NK-92 treated with Interleukin-12 subunit alpha and Interleukin-12 subunit beta, amount 100 ng/mL, for 24 hours (cell line): Measurements from ENCODE around the gene NR4A3.
A peak's percentile ranks its signal among the peaks of the same experiment; 100 is the strongest.

Experiments used
- DNase-seq: peaks from one replicate; lab custom pipeline; 2025; lab: John Stamatoyannopoulos, UW

NR4A3 gene

GRCh38 chr9:99814359-99814758 is 7.3 kb upstream of the NR4A3 start:
- DNase-seq = no peak

GRCh38 chr9:99816392-99816791 is 5.3 kb upstream of the NR4A3 start:
- DNase-seq = no peak

- DNase-seq = no peak
Observed at GRCh38 chr9:99818500-99818899, 3.2 kb upstream of the NR4A3 start.

GRCh38 chr9:99819123-99819855 is 2.4 kb upstream of the NR4A3 start:
- peak; percentile 89 for DNase-seq

- DNase-seq = peak; percentile 94
Observed at GRCh38 chr9:99819856-99820684, 1.6 kb upstream of the NR4A3 start.

- peak; percentile 56 for DNase-seq
Observed at GRCh38 chr9:99820685-99821395, 845 bp upstream of the NR4A3 start.

GRCh38 chr9:99822109-99822805 is 572 bp downstream of the NR4A3 start:
- no peak for DNase-seq

GRCh38 chr9:99822806-99823591 is 1.3 kb downstream of the NR4A3 start:
- no peak for DNase-seq

GRCh38 chr9:99823681-99824377 is 2.1 kb downstream of the NR4A3 start:
- no peak for DNase-seq

GRCh38 chr9:99824378-99825171 is 2.9 kb downstream of the NR4A3 start:
- DNase-seq = no peak

- no peak for DNase-seq
Observed at GRCh38 chr9:99825172-99826046, 3.7 kb downstream of the NR4A3 start.

- no peak for DNase-seq
Observed at GRCh38 chr9:99826579-99826978, 4.9 kb downstream of the NR4A3 start.

GRCh38 chr9:99827244-99827643 is 5.6 kb downstream of the NR4A3 start:
- DNase-seq = no peak

GRCh38 chr9:99828054-99828416 is 6.3 kb downstream of the NR4A3 start:
- no peak for DNase-seq

GRCh38 chr9:99828417-99829176 is 6.9 kb downstream of the NR4A3 start:
- DNase-seq = no peak

GRCh38 chr9:99831857-99832557 is 10.3 kb downstream of the NR4A3 start:
- DNase-seq = no peak

- DNase-seq = no peak
Observed at GRCh38 chr9:99832558-99832864, 10.8 kb downstream of the NR4A3 start.

GRCh38 chr9:99833735-99834134 is 12.1 kb downstream of the NR4A3 start:
- no peak for DNase-seq
